Measurements from ENCODE around the gene PPM1J. TPM values are rescaled to one million over a fixed set of nuclear protein-coding genes. Genes with fewer than 3 reads are reported as not detected.

PPM1J gene
- total and polyA plus RNA-seq, 9 of the 15 experiments (the other 6 are each of a cell fraction or from before 2014, with no cell fraction given), result 0.25 to 10.5 (median 4.2) TPM

GRCh38 chr1:112673592-112674439 is 41.3 kb downstream of the PPM1J start (continued):
- TF ChIP-seq MCM2 (IDR thresholded peaks at IDR 0.05; ENCODE audit: low read depth), result no peak
- no peak for TF ChIP-seq MYBL2 (IDR thresholded peaks at IDR 0.05; ENCODE audit: low read depth)
- TF ChIP-seq MYBL2 (CRISPR knock-in tag; IDR thresholded peaks at IDR 0.05; ENCODE audit: borderline replicate concordance), result no peak
- TF ChIP-seq ZNF561 (CRISPR knock-in tag; conservative IDR thresholded peaks at IDR 0.05), result 0 out of 2 replicates have a peak, but pooled peaks have one; percentile 49
- TF ChIP-seq RBFOX2 (IDR thresholded peaks at IDR 0.05; ENCODE audit: low read depth, low read length), result no peak
- TF ChIP-seq CXXC5 (CRISPR knock-in tag; IDR thresholded peaks at IDR 0.05), result 0 out of 2 replicates have a peak, but pooled peaks have one; percentile 31
- peak; percentile 95 to 98 for TF ChIP-seq RCOR1 (IDR thresholded peaks at IDR 0.05; ENCODE audit: borderline replicate concordance in 1 of 2, low read depth in 2 of 2, low read length in 2 of 2)
- TF ChIP-seq ASH1L (IDR thresholded peaks at IDR 0.05; ENCODE audit: borderline replicate concordance, low read depth, partially characterized antibody), result no peak
- peak; percentile 28 for TF ChIP-seq CCNT2 (IDR thresholded peaks at IDR 0.05; ENCODE audit: borderline replicate concordance, extremely low read depth, insufficient read length, low read depth, low read length)
- TF ChIP-seq LEF1 (IDR thresholded peaks at IDR 0.05), result no peak
- no peak for TF ChIP-seq CAMTA2 (CRISPR knock-in tag; conservative IDR thresholded peaks at IDR 0.05)
- 0 out of 2 replicates have a peak, but pooled peaks have one; percentile 13 for TF ChIP-seq E2F1 (CRISPR knock-in tag; IDR thresholded peaks at IDR 0.05)
- TF ChIP-seq CREM (IDR thresholded peaks at IDR 0.05; ENCODE audit: low read depth), result peak; percentile 79
- no peak for TF ChIP-seq GTF2F1 (IDR thresholded peaks at IDR 0.05; ENCODE audit: low read depth, low read length)
- peak; percentile 9 for TF ChIP-seq REST (IDR thresholded peaks at IDR 0.05; ENCODE audit: borderline replicate concordance)
- no peak for TF ChIP-seq REST (CRISPR knock-in tag; IDR thresholded peaks at IDR 0.05; ENCODE audit: low read depth)
- no peak for TF ChIP-seq MTA2 (IDR thresholded peaks at IDR 0.05; ENCODE audit: low read depth)
- 0 out of 4 replicates have a peak, but pooled peaks of 1 of the 2 experiments have one; percentile 38 for TF ChIP-seq CSDE1 (IDR thresholded peaks at IDR 0.05)
